ENCODE data around the gene CRYL1.

Gene CRYL1

DNA sequence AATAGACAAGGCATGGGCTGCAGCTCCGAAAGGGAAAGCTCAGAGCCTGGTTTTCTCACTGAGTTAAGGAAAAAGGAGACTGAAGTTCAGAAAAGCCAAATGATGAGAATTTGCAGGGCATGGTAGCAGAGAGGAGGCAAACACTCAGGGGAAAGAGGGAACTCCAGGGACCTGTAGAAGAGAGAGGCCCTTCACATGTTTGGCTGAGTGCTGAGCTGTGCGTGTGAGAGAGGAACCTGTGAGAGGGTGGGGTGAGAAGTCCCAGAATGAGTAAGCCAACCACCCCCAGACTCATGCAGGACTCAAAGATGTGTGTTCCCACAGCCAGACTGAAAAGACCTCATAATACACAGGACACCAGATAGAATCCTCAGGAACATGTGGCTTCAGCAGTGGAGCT lies 2.8 kb upstream of the CRYL1 start:
- no peak for DNase-seq (ENCODE audit: low read depth)

DNA sequence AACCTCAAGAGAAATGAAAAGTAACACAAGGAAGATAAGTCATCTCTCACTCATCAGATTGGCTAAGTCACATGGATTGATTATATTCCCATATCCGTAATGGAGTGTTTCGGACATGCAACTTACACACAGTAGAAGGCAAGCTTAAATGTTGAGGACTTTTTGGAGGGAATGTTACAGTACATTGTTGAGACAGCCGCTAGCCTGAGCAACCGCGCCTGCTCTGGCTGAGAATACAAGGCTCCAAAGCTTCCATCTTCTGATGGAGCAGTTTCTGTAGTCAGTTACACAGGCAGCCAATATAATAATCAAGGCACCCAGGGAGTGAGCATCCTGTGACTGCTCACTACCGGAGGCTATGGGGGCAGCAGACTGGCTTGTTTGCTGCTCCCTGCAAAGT lies 1.0 kb upstream of the CRYL1 start:
- DNase-seq (ENCODE audit: low read depth) = no peak

DNA sequence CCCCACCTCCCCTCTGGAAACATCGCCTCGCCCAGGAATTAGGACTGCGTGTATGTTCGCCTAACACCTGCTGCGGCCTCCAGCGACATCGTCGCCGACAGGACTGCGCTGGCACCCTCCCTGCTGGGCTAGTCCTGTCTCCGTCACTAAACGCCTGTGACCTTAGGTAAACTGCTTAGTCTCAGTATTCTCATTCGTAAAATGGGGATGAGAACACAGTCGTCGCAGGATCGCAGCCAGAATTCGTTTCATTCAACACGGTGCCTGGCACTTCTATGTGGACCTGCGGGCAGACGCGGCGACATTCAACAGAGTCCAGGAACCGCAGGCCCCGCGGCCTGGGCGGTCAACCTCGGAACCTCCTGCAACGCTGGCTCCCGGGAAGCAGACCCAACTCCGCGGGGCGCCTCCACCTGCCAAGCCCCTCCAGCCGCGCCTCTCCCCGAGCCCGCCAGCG lies 485 bp downstream of the CRYL1 start:
- no peak for DNase-seq (ENCODE audit: low read depth)

DNA sequence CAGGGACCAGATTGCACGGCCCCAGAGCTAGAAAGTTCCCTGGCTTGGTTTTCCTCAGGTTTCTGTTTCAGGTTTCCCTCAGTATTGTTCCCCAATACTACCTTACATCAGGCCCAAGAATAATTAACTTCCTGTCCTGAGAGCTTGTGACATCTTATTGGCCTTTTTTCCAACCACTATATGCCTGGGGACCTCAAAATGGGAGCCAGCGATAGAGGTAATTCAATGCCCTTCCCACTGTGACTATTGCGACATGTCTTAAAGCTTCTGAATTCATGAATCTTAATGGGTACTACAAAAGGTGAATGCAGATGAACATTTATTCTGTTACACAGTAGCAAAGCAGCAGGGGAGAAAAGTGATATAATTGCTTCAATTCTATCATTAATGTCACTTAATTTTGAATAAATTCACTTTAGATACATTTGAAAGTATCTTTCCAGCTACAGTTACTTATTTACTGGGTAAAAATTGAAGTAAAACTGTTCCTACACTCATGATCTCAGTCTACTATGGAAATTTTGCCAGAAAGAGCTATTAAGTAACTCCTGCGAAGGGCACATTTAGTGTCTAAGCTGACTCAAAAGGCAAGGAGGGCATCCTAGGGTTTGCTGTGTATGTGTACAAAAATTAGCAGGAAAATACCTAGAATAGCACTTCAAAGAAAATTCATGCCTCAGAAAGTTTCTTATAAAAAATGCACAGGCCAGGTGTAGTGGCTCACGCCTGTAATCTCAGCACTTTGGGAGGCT lies 4.1 kb downstream of the CRYL1 start:
- no peak for DNase-seq (ENCODE audit: low read depth)

DNA sequence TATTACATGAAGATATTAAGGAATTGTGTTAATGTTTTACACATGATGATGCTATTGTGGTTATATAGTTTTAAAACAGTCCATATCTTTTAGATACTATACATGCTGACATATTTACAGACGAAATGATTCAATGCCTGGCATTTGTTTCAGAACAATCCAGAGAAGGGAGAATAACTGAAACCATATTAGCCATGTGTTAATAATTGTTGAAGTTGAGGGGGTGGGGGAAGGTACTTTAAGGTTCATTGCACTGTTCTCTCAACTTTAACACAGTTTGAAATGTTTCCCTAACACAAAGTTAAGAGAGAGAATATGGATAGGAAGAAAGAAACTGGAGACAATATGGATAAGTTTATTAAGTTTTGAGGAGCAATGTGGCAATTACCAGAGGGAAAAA lies 5.8 kb downstream of the CRYL1 start:
- no peak for DNase-seq (ENCODE audit: low read depth)

DNA sequence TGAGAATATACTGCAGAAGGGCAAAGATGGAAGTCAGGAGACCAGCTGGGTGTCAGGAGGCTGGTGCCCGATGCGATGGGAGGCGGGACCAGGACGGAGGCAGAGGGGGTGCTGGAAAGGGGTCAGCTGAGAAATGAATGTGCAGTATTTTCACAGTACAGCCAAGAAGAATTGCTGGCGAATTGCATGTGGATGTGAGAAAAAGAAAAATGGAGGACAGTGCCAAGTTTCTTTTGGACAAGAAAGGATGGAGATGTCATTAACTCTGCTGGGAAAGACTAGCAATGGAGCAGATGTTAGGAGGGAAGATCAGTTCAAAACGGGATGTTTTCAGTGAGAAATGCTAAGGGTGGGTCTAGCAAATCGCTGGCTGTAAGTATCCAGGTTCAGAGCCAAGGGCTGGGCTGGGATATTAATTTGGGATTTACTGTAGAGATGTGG lies 7.0 kb downstream of the CRYL1 start:
- no peak for DNase-seq (ENCODE audit: low read depth)

DNA sequence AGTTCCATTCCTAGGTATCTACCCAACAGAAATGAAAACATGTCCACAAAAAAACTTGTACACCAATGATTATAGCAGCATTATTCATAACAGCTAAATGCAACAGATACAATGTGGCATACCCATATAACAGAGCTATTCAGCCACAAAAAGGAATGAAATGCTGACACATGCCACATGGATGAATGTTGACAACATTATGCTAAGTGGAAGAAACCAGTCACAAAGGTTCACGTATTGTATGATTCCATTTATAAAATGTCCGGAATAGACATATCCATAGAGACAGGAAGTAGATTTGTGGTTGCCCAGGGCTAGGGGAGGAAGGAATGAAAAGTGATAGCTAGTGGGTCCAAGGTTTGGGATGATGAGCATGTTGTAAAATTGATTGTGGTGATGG lies 10.8 kb downstream of the CRYL1 start:
- DNase-seq (ENCODE audit: low read depth) = no peak

DNA sequence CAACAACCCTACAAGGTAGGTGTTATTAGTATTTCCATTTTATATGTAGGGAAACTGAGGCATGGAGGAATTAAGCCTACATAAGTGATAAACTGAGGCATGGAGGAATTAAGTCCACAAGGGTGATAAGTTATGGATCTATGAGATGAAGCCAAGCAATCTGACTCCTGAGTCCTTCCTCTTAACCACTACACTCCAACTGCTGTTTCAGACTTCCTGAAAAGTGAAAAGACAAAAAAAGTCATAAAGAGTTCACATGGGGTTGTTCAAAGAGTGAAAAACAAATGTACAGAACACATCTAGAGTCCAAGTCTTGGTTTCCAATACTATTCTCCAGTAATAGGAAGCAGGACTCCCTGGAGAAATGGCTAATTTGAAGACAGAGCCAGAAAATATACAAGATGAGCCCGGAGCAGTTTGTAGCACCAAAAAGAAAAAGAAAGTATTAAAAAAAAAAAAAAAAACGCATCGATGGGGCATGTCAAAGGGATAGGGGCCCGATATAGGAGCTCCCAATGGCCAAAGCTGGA lies 12.1 kb downstream of the CRYL1 start:
- no peak for DNase-seq (ENCODE audit: low read depth)

DNA sequence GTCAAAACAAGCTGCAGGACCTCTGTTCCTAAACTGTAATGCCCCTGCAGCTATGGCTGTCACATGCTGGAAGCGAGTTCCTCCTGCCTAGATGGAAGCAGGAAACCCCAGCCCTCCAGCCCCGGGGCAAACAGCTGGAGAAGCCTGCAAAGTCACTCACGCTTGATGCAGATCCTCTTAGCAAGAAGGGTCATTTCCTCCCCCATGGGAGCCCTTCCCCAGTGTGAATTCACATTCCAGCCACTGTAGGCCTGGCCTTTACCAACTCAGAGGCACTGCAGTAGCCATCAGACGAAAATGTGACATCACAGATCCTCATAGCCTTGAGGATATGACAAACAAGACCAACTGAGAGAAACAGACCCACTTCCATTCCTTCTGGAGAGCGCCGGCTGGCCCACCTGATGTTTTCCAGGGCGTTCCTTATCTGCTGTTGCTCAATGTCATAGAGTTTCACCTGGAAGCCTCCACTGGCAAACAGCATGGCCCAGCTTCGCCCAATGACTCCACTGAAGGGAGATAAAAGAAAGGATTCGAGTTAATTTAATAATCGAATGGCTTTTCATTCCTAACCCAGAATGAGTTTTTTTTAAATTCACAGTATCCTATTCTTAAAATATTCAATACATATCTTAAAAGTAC lies 13.5 kb downstream of the CRYL1 start:
- DNase-seq (ENCODE audit: low read depth) = no peak

DNA sequence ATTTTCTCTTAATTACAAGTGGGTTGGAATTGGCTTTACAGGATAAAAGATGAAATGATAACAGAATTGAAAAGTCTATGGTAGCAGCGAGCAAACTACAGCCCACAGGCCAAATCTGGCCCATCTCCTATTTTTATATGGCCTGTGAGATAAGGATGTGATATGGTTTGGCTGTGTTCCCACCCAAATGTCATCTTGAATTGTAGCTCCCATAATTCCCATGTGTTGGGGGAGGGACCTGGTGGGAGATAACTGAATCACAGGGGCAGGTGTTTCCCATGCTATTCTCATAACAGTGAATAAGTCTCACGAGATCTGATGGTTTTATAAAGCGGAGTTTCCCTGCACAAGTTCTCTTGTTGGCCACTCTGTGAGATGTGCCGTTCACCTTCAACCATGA lies 19.0 kb downstream of the CRYL1 start:
- no peak for DNase-seq (ENCODE audit: low read depth)

DNA sequence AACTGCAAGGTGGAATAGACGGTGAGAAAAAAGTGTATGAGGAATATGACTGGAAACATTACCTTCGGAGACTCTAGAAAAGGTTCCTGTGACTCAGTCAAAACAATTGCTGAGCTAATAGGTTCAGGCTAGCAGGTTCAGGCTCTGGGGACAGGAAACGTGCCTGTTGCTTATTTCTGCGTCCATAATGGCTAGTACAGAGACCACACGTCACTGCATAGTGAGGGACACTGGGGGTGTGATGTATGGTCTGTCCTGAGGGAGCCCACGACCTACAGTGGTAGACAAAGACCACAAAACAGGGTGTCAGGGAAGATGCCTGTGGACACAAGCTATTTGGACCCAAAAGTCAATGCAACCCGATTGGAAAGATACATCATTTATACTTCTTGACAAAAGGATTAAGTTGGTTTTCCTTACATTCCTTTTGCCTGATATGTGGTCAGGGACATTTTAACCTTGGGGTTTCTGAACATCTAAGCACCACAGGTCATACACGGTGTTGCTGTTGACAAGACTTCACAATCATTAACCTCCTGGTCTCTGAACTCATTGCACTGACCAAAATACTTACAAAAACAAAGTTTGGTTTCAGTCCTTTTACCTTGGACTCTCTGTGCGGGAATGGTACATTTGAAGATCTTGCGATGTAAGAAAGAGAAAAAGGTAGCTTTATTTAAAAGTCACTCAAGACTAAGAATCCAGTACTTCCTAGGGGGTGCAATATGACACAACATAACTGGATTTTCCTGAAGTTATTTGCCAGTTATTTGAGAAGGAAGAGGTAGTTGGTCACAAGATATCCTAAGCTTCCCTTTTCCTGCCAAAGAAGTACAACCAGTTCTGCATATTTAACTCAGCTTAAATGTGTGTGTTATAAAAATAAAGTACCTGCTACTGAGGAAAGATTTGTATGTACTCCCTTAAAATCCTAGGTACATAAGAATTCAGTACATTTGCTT lies 20.0 kb downstream of the CRYL1 start:
- no peak for DNase-seq (ENCODE audit: low read depth)

DNA sequence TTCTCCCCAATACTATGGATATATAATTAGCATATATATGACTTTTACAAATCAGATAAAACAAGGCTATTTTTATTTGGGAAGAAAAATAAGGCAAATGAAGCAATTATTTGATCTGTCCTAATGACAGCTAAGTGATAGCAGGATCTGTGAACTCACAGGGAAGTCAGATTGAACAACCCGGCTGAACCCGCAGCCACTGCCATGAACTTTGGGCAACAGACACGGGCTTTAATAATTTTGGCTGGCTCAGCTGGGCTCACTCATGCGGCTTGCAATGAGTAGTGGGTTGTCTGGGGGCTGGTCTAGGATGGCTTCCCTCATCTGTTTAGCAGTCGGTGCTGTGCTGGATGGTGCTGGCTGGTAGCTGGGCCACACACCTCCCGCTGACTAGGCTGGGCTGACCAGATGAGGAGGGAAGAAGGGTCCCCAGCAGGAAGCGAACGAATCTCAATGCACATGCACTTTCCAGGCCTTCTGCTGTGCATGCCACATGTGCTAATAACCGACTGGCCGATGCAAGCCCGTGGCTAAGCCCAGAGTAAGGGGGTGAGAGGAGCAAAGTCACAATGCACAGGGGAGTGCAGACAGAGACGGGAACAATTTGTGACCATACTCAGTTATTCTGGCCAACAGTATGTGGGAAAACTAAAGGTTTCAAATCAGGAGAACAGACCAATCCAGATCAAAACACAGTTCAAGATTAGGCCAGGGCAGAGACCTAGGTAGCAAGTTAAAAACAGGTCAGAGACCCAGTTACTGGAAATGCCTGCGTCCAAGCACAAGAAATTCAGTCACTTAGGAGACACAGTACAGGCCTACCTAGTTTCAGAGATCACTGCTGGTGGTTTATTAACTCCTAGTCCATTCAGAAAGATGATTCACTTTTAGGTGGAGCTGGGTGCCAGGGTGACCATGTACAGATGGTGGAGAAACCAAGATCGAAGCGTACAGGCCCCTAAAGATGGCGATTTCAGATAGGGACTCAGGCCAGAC lies 22.3 kb downstream of the CRYL1 start:
- no peak for DNase-seq (ENCODE audit: low read depth)

DNA sequence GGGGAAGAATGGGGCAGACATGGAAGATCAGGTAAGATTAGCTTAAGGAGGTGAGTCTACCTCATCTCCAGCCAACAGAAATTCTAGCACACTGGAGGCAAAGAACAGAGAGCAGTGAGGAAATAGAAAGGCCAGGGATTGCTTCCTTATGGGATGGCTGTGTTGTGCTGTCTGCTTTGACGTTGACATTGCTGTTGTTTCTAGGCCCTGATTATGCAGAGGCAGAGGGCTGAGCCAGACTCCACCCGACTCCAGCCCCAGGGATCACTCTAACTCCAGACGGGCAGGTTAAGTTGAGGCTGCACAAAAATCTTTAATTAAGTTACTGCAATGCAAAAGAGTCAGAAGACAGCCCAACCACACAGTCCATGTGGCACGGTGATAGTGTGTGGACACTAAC lies 24.1 kb downstream of the CRYL1 start:
- DNase-seq (ENCODE audit: low read depth) = no peak

DNA sequence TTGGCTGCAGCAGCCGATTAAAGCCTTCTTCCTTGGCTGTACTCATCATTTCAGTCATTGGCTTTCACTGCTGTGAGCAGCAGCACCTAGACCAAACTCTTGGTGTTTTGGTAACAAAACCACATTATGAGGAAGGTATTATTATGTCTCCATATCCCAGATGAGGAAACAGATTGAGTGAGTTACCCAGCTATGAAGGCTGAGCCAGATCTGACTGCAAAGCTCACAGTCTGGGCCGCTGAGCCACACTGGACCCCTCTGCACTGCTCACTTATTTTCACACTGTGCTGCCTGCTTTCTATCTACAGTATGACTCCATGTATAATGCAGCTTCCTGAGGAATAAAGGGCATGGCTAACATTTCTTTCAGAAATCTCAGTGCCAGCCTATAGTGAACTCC lies 24.5 kb downstream of the CRYL1 start:
- DNase-seq (ENCODE audit: low read depth) = no peak

DNA sequence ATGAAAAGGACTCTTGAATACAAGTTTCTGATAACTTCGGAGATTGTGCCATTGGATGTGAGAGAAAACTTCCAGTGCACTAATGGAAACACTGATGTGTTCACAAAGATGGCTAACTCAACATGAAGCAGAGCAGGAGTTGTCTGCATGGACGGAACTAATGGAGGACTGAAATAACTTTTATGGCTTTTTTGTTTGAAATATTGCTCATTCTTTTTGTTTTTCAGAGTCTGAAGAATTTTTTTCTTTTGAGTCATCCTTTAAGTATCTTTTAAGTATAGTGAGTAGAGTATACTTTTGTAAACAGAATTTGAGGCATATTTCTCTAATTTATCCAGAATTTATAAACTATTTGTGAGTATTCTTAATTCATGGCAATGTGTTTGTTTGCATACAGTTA lies 25.7 kb downstream of the CRYL1 start:
- DNase-seq (ENCODE audit: low read depth) = no peak

DNA sequence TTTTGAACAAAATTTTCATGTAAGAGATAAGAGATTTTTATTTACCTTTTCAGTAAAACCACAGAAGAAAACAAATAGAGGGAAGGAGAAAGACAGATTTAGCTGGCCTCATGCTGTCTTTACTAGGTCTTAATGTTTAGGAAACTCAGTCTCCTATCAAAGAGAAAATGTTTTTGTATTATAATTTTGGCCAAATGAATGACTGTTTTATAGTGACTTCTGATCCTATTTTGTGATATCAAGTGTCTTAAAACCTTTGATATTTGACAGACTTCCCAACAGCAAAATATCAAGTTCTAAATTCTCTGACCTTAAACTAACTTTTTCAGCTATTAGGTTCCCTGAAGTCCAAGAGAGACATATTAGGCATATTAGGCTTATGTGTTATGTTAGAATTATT lies 27.0 kb downstream of the CRYL1 start:
- DNase-seq (ENCODE audit: low read depth) = no peak

DNA sequence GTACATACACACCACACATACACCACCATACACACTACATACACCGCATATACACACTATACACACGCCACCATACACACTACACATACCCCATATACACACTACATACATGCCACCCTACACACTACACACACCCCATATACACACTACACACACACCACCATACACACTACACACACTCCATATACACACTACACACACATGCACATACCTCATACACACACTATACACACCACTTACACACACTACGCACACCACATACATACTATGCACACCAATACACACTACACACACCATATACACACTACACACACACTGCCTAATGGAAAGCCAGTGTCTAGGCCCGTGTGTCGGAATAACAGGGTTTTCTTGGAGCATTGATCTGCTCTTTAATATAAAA lies 27.5 kb downstream of the CRYL1 start:
- no peak for DNase-seq (ENCODE audit: low read depth)

DNA sequence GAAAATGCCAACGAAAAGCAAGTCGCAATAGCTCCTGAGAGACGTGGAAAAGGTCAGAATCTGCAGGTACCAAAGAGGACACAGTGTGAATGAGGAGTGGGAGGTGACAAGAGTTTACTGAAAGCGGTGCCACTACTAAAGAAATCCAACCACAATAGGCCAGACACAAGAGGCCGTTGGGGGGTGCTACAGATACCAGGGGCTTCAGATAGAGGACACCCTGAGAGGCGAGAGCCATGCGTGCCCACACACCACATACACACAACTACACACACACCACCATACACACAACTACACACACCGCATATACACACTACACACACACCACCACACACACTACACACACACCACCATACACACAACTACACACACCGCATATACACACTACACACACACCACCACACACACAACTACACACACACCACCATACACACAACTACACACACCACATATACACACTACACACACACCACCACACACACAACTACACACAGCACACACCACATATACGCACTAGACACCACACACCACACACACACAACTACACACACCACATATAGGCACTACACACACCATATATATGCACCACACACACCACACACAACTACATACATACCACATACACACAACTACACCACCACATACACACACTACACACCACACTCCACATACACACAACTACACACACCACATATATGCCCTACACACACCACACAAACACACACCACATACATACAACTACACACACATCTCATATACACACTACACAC lies 28.5 kb downstream of the CRYL1 start:
- no peak for DNase-seq (ENCODE audit: low read depth)

DNA sequence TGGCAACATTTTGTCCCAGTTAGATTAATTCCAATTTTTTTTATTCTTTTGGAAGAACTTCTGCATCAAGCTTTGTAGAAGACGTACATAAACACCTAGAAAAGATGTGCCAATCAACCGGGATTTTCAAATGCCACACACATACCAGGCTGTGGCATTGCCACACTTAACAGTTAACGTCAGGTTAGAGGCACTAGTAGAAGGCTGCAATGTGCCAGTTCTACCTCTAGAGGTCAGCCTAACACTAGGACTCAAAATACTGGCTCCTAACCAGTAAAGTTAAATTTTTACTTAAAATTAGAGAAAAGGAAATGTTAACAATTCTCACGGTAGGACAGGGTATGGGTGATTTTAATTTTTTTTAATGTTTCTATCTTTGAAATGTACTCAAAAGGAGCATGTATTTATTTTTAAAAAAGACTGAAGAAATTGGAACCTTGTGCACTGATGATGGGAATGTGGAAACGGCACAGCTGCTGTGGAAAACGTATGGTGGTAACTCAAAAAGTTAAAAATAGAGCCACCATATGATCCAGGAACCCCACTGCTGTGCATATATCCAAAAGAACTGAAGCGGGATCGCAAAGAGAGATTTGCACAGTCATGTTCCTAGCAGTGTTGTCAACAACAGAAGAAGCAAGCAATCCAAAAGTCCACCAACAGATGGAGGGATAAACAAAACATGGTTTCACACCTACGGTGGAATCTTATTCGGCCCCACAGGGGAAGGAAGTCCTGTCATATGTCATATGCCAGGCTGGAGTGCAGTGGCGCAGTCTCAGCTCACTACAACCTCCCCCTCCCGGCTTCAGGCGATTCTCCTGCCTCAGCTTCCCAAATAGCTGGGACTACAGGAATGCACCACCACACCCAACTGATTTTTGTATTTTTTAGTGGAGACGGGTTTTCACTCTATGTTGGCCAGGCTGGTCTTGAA lies 30.3 kb downstream of the CRYL1 start:
- DNase-seq (ENCODE audit: low read depth) = no peak

Data from HS-5 (cell line).